ENCODE measurements around the gene ZBED4.

- TF ChIP-seq CTCF (IDR thresholded peaks at IDR 0.05): no peak
- TF ChIP-seq POLR2A (IDR thresholded peaks at IDR 0.05): no peak
These were observed 15.6 kb downstream of the ZBED4 start for GRCh38 chr22:49869086-49869830.
